GM18511 (cell line): Measurements from ENCODE around the gene SNAI1.
"Not testable (repeated sequence)": the region's sequence is repeated elsewhere in the genome, so short reads cannot be mapped to it uniquely, and the experiment has no call there.

Experiments
- ATAC-seq: cut with Tn5 transposase; IDR thresholded peaks from one replicate; pipeline ENCODE4 v1.9.1; 2021; ENCODE audit warnings: mild to moderate bottlenecking, moderate library complexity; ENCODE audit not compliant: unreplicated experiment

Gene SNAI1

DNA sequence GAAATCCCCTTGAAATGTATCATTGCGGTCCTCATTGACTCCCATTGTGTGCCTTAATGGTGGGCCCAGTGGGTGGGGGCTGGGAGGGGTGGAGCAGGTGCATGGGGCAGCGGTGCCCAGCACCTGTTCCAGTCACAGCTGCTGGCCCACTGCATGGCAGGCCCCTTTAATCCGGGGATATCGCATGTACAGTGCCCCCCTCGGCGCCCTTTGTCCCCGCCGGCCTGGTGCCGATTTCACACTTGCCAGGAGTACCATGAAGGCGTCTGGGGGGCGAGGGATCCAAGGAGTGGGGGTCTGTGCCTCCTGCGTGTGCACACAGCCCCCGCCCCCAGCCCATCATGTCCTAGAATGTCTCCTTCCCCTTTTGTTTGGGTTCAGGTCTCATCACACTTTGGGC is 2.8 kb downstream of the SNAI1 start:
- no peak for ATAC-seq

DNA sequence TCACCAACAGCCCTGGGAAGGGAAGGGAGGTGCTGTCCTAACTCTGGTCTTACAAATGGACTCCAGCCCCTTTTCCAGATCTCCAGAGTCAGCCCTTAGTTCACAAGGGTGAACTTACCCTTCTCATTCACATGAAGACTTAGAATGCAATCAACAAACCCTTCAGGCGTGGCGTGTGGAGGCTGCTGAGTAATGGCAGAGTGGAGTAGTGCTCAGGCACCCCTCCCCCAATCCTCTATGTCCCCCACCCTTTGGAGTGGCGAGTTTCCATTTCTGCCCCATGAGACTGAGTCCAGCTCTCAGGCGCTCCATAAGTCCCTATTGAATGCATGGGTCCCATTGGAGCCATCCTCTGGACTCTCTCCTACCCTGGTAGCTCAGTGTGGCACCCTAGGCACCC is 3.3 kb downstream of the SNAI1 start:
- no peak for ATAC-seq

DNA sequence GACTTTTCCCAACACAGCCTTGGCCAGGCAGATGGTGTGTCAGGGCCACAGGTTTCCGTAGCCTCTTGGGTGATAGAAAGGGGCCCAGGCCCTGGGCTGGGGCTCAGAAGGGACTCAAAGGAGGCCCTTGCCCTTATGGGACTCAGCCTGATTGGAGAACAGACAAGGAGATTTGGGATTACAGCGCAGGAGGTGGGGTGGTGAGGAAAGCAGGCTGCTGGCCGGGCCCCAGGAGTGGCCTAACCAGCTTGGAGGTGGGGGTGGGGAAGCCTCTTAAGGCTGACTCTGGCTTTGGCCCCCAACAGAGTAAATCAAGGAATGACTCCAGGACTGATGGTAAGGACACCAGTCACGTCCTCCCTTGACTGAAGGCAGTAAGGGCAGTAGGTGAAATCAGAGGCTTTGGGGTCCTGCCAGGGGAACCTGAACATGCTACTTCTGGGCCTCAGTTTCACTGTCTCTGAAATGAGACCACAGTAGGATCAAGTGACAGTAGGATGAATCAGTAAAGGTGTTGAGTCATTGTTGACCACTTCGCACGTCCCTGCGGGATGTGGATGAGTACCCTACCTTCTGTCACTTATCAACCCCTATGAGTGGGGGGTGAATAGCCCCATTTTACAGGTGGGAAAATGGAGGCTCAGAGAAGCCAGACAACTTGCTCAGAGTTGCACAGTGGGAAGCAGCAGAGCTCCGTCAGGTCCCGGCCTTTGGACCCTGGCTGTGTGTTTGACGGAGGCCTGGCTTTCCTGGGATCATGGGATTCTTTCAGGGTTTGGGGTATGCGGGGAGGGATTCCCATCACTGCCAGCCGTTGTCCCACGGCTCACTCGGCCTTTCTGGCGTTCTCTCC is 4.5 kb downstream of the SNAI1 start:
- ATAC-seq = no peak

DNA sequence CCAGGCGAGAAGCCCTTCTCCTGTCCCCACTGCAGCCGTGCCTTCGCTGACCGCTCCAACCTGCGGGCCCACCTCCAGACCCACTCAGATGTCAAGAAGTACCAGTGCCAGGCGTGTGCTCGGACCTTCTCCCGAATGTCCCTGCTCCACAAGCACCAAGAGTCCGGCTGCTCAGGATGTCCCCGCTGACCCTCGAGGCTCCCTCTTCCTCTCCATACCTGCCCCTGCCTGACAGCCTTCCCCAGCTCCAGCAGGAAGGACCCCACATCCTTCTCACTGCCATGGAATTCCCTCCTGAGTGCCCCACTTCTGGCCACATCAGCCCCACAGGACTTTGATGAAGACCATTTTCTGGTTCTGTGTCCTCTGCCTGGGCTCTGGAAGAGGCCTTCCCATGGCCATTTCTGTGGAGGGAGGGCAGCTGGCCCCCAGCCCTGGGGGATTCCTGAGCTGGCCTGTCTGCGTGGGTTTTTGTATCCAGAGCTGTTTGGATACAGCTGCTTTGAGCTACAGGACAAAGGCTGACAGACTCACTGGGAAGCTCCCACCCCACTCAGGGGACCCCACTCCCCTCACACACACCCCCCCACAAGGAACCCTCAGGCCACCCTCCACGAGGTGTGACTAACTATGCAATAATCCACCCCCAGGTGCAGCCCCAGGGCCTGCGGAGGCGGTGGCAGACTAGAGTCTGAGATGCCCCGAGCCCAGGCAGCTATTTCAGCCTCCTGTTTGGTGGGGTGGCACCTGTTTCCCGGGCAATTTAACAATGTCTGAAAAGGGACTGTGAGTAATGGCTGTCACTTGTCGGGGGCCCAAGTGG is 5.3 kb downstream of the SNAI1 start:
- no peak for ATAC-seq

DNA sequence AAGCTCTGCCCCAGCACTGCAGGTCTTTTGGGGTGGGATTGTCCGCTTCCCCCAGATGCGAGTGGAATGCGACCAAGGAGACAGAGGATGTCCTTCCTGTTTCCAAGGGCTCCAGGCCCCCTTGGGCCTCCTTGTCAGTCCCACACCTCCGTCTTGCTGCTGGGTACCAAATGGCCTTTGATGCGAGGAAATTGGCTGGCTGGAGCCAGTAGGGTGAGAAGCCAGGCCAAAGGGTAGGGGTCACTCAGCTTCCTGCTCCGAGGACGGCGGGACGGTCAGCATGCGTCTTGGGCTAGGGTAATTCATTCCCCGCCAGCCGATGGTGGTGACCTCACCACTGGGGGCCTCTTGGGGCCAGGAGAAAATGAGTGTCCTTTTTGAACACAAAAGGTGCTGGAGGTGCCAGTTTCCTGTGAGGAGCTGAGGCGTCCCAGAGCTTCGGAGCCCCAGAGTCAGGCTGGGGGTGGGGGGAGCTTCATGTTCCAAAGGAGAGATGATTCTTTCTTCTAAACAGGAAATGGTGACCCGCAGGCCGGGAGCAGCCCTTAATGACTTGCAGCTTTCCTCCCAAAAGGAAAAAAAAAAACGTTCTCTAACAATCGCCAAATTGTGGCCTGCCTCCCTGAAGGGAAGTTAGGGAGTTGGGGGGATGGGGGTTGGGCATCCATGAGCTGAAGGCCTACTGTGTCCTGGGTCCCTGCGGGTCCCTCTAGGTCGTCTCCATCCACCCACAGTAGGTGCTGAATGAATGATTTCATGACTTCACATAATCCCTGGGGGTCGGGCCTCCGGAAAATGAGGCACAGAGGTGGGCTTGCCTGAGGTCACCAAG is 6.7 kb downstream of the SNAI1 start:
- no peak for ATAC-seq

DNA sequence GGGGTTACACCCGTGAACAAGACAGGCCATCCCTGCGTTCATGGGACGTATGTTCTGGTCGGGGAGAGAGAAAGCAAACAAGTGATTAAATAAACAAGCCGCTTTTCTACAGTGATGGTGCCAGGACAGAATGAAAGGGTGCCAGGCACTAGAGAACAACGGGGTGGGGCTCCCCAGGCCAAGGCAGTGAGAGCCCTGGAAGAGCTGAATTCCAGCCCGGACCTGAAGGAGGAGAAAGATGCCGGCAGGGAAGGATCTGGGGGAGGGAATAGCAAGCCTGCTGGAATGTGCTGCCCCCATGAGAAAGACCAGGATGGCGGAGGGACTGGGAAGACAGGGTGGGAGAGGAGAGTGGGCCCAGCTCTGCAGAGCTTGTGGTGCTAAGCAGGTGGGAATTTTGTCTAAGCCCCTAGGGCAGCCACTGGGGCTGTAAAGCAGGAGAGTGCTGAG is 7.5 kb downstream of the SNAI1 start:
- ATAC-seq = no peak

DNA sequence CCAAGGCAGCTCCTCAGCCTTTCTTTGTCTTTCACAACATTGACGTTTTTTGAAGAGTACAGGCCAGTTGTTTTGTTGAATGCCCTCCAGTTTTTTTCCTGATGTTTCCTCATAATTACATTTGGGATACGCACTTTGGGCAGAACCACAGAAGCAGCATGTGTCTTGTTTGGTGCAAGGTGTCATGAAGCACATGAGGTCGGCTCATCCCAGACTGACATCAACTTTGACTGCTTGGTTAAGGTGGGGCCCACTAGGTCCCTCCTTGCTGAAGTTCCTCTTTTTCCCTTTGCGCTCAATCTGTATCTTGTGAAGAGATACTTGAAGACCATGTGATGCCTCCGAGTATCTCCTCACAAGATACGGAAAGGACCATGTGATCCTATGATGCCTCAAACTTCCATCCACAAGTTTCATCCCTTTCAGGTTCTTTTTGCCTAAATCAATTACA is 10.5 kb downstream of the SNAI1 start:
- ATAC-seq = no peak

DNA sequence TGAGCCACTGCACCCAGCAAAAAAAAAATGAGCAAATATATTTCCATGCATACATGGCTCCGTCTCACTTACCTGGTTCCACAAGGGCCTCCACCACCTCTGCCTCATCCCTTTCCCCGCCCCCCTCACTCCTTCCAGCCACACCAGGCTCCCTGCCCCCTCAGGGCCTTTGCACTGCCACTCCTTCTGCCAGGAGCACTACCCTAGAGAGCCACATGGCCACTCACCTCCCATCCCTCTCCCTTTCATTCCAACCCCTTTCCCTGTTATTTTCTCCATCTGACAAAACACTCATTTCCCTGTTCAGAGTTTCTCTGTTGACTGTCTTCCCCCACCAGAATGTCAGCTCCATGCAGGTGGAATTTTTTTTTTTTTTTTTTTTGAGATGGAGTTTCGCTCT is 12.8 kb downstream of the SNAI1 start:
- no peak for ATAC-seq

DNA sequence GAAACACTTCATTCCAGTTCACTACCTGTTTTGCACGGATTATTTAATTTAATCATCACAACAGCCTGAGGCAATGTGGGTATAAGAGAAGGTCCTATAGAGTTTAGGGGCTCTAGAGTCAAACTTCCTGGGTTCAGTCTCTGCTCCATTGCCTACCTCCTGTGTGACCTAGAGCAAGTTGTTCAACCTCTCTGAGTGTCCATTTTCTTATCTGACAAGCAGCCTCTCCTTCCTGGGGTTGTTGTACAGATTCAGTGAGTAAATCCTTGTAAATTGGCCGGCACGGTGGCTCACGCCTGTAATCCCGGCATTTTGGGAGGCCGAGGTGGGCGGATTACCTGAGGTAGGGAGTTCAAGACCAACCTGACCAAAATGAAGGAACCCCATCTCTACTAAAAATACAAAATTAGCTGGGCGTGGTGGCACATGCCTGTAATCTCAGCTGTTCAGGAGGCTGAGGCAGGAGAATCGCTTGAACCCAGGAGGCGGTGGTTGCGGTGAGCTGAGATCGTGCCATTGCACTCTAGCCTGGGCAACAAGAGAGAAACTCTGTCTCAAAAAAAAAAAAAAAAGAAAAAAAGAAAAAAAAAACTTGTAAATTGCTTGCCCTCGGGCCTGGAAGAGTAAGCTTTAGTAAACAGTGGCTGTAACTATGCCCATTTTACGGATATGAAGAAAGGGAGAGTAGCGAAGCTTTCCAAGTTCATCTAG is 15.9 kb downstream of the SNAI1 start:
- ATAC-seq = not testable (repeated sequence)

DNA sequence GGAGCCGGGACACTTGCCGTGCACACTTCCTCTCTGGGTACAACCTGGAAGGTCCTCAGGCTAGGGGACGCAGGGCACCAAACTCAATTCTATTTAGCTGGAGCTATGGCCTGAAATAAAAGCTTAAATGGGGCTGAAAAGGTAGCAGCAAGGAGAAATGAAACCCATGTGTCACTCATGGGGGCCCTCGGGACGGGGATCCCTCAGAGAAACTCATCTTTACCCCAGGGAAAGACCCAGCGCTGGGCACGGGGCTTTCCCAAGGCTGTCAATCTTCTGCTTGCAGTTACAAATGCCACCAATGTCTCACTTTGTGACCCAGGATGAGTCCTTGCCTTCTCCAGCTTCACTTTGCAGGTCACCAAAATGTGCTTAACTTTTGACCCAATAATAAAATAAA is 16.5 kb downstream of the SNAI1 start:
- peak; percentile 71 for ATAC-seq

DNA sequence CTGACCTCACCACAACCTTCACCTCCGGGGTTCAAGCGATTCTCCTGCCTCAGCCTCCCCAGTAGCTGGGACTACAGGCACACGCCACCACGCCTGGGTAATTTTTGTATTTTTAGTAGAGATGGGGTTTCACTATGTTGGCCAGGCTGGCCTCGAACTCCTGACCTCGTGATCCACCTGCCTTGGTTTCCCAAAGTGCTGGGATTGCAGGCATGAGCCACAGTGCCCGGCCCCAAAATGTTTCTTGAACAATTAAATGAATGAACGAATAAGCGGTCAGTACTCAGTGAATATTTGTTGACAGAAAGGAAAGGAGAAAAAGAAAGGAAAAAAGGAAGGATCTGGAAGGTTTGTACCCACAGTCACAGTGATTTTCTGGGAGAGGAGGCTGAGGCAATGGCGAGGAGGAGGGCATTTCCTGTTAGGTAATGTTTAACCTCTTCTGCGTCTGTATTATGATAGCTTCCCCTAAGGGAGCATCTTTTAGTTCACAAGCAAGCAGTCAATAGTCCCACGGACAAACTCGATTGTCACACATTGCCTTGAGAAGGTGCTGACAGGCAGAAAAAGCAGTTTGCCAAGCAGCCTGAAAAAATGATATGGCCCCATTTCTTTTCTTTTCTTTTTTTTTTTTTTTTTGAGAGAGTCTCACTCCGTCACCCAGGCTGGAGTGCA is 17.9 kb downstream of the SNAI1 start:
- ATAC-seq = not testable (repeated sequence)

DNA sequence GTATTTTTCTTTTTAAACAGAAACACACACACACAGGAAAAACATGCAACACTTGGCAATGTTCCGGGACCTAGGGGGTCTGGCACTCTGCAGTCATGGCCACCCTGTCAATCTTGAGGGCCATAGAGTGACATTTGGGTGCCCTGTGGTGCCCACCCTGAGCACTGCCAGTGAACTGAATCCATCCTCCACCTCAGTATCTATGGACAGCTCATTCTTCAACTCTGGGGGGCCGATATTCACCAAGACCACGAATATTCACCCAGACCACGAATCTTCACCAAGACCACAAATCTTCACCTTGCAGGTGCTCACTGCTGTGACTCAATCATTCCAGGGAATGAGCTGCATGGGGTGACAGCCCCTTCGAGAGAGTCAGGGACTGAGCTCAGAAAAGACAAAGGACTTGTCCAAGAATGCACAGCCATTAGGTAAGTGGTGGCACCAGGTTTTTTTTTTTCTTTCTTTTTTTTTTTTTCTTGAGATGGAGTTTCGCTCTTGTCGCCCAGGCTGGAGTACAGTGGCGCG is 19.1 kb downstream of the SNAI1 start:
- ATAC-seq = no peak

DNA sequence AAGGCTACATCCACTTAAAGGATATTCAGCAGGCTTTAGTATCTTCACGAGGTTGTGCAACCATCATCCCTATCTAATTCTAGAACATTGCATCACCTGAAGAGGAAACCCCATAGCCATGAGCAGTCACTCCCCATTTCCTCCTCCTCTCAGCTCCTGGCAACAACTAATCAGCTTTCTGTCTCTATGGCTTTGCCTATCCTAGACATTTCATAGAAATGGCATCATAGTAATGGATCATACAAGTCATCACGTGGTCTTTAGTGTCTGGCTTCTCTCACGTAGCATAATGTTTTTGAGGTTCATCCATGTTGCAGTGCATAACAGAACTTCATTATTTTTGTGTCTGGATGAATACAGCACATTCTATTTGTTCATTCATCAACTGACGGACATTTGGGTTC is 20.5 kb downstream of the SNAI1 start:
- no peak for ATAC-seq

DNA sequence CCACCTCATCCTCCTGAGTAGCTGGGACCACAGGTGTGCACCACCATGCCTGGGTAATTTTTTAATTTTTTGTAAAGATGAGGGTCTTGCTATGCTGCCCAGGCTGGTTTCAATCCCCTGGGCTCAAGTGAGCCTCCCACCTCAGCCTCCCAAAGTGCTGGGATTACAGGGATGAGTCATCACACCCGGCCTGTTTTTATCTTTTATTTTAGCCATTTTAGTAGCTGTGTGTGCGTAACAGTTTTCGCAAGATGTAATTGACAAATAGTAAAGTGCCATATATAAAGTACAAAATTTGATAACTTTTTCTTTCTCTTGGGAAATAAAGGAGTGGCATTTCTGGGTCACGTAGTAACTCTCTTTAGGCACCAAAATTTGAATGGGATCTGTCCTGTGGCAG is 21.4 kb downstream of the SNAI1 start:
- ATAC-seq = no peak

DNA sequence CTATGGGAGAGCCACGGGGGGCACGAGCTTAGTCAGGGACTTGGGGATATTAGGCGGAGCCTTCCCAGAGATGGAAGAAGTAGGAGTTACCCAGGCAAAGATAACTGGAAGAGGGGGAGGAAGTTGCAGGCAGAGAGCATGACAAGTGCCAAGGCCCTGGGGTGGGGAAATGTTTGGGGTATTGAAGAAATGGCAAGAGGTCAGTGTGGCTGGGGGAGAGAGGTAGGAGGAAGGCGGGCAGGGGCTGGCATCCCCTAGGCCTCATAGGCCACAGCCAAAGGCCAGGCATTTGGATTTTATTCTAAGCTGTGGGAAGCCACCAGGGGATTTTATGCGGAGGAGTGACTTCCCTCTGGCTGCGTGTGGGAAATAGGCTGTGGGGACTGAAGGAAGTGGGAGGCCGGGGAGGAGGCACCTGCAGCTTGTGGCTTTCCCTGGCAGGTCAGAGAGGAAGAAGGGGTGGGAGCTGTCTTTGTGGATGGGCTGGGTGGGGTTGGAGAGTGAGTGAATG is 22.7 kb downstream of the SNAI1 start:
- no peak for ATAC-seq

DNA sequence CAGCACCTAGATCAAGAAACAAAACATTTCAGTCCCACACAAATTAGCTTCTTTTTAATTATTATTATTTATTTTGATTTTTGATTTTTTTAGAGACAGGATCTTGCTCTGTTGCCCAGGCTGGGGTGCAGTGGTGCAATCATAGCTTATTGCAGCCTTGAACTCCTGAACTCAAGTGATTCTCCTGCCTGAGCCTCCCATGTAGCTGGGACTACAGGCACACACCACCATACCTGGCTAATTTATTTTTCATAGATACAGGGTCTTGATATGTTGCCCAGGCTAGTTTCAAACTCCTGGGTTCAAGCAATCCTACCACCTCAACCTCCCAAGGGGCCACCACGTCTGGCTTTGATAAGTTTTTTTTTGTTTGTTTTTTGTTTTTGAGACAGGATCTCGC is 24.6 kb downstream of the SNAI1 start:
- no peak for ATAC-seq

DNA sequence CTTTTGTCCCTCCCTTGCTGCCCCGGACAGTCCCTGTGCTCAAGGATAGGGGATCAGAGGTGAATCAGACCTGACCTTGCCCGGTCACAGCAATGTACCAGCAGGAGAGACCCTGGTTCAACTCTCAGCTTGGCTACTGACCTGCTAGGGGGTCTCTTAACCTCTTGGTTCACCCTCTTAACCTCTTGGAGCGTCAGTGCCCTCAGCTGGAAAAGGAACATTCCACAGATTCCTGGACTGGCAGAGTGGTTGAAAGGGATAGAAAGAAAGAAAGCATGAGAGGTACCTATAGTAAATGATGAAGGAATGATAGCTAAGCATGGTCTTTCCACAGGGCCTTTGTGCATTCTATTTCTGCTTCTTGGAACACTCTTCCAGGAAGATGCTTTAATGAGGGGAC is 25.2 kb downstream of the SNAI1 start:
- ATAC-seq = no peak

DNA sequence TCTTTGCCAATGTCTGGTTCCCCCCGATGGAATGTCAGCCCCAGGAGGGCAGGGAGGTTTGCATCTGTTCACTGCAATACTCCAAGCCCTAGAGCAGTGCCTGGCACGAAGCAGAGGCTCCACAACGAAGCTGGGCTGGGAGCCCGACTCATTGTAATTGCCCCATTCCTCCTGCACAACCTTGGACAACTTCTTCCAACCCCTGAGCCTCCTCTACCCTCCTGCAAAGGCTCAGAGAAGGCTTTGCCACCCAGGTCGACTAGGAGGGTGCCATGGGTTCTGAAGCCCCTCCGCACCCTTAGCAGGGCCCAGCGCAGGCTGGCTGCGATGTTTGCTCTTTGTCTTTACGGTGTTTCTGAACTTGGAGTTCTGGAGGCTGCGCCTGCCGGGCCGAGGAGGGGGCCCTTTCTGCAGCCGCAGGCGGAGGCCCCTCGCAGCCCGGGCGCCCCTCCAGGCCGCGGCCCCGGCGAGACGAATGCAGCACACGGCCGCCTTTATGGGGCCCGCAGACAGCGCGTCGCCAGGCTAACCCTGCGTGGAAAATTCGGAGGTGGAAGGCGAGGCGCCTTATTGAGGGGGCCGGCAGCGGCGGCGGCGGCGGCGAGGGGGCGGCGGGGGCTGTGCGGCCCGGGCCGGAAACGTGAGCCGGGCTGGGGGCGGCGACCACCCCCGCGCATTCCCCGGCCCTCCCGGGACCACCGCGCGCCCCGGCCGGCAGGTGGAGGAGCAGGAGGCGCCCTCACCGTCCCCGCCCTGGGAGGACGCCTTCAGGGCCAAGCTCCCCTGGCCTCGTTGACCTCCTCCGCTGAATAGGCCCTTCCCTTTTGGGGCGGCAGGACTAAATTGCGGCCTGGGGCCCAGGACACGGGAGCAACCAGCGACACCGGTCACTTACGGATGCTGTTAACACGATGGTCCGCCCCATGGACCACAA is 27.0 kb downstream of the SNAI1 start:
- ATAC-seq = no peak
